ENCODE results near the gene GDI2.

- TF ChIP-seq CTCF (conservative IDR thresholded peaks at IDR 0.05; ENCODE audit: low read depth, low read length) (no peak), EZH2 (IDR thresholded peaks at IDR 0.05; ENCODE audit: borderline replicate concordance, low read depth, low read length, poor library complexity, severe bottlenecking) (no peak)
These were observed 4.8 kb upstream of the GDI2 start for GRCh38 chr10:5818048-5818331.

All from A673 (cell line).